A549 (cell line): Measurements from ENCODE around the gene LCP1. TPM values are rescaled to one million over a fixed set of nuclear protein-coding genes. Genes with fewer than 3 reads are reported as not detected.

Experiments used
- ATAC-seq, 2 experiments: fragments of 200-7000 bp in 1 of 2; fragments of >200 bp in 1 of 2; cut with Nextera tagmentation in 1 of 2; cut with Tn5 transposase in 1 of 2; 3 replicates each; pipeline versions ENCODE4 v1.8.0 to v1.9.1; 2018 to 2020; ENCODE audit warnings: mild to moderate bottlenecking in 1 of 2, moderate library complexity in 1 of 2
- CTCF ChIA-PET: fragments of 300-600 bp; sonication (Branson Sonifier 250); formaldehyde crosslinking; extraction: SDS; loops from one replicate; lab custom pipeline; 2021; ENCODE audit warnings: antibody characterized with exemption, inconsistent platforms; lab: Yijun Ruan, JAX
- POLR2A ChIA-PET: fragments of 350-600 bp; formaldehyde crosslinking; extraction: SDS; loops from one replicate; lab custom pipeline; 2021; ENCODE audit warnings: antibody characterized with exemption, inconsistent platforms; lab: Yijun Ruan, JAX
- DNase-seq, 2 experiments: peaks; one replicate each; pipeline versions ENCODE4 v3.0.0 to v3.0.0-alpha.2; 2011 to 2016; ENCODE audit warnings: low read depth in 1 of 2, low spot score in 1 of 2
- FAIRE-seq: peaks from 2 replicates; lab custom pipeline; 2011; peaks lifted over from hg19 to GRCh38; lab: Jason Lieb, UNC
- H3K27ac ChIP-seq, 2 experiments: fragments of >200 bp; sonication (Bioruptor Twin); formaldehyde crosslinking; 3 replicates each; pipeline ENCODE4 v1.5.1; 2016 to 2017
- H3K4me1 ChIP-seq: fragments of >200 bp; sonication (Bioruptor Twin); formaldehyde crosslinking; 3 replicates; pipeline ENCODE4 v1.6.1; 2016
- H3K4me2 ChIP-seq: fragments of >200 bp; sonication (Bioruptor Twin); formaldehyde crosslinking; 3 replicates; pipeline ENCODE4 v1.6.1; 2016
- H3K4me3 ChIP-seq: fragments of >200 bp; sonication (Bioruptor Twin); formaldehyde crosslinking; 3 replicates; pipeline ENCODE4 v1.5.1; 2016
- H3K9me3 ChIP-seq: fragments of >200 bp; sonication (Bioruptor Twin); formaldehyde crosslinking; 3 replicates; pipeline ENCODE4 v1.6.1; 2016
- CBX8 ChIP-seq: fragments of 200-600 bp; sonication (generic); IDR thresholded peaks from 2 replicates; pipeline ENCODE4 v1.6.1; 2016
- EP300 ChIP-seq, 2 experiments: fragments of >200 bp; sonication (Bioruptor Twin); formaldehyde crosslinking; IDR thresholded peaks; 2 replicates in 1 of 2; 3 replicates in 1 of 2; pipeline ENCODE4 v1.6.1; 2016 to 2017
- FOSB ChIP-seq: fragments of 250-450 bp; sonication (Bioruptor Pico); IDR thresholded peaks from 2 replicates; pipeline ENCODE4 v1.5.0; 2020; ENCODE audit warnings: mild to moderate bottlenecking, moderate library complexity
- FOXS1 ChIP-seq: fragments of 250-450 bp; sonication (Bioruptor Pico); IDR thresholded peaks from 2 replicates; pipeline ENCODE4 v1.5.0; 2020; ENCODE audit warnings: mild to moderate bottlenecking, moderate library complexity
- GATA3 ChIP-seq: IDR thresholded peaks from 2 replicates; pipeline ENCODE4 v1.6.1; 2012; ENCODE audit warnings: borderline replicate concordance
- HDAC2 ChIP-seq: fragments of 200-600 bp; sonication (generic); IDR thresholded peaks from 2 replicates; pipeline ENCODE4 v1.6.1; 2016
- MAFK ChIP-seq: fragments of 450-650 bp; IDR thresholded peaks from 2 replicates; pipeline ENCODE4 v1.6.1; 2014; ENCODE audit not compliant: partially characterized antibody
- MAZ ChIP-seq: fragments of 150-350 bp; IDR thresholded peaks from 2 replicates; pipeline ENCODE4 v1.6.1; 2014; ENCODE audit warnings: antibody characterized with exemption, low read depth, low read length, borderline replicate concordance
- NFE2L2 ChIP-seq: fragments of 150-350 bp; conservative IDR thresholded peaks from 2 replicates; pipeline ENCODE4 v1.6.1; 2014; ENCODE audit warnings: low read length
- NPAS2 ChIP-seq: fragments of 250-450 bp; sonication (Bioruptor Pico); IDR thresholded peaks from 2 replicates; pipeline ENCODE4 v1.8.0; 2022; ENCODE audit warnings: mild to moderate bottlenecking, moderate library complexity, borderline replicate concordance
- RNF2 ChIP-seq: fragments of 200-600 bp; sonication (generic); IDR thresholded peaks from 2 replicates; pipeline ENCODE4 v1.6.1; 2016; ENCODE audit warnings: low read depth, mild to moderate bottlenecking, antibody characterized with exemption, moderate library complexity, borderline replicate concordance
- TFCP2L1 ChIP-seq: fragments of 250-450 bp; sonication (Bioruptor Pico); IDR thresholded peaks from 2 replicates; pipeline ENCODE4 v1.5.0; 2021; ENCODE audit warnings: mild to moderate bottlenecking
- ZC3H11A ChIP-seq: fragments of 450-650 bp; IDR thresholded peaks from 2 replicates; pipeline ENCODE4 v1.6.1; 2014; ENCODE audit warnings: antibody characterized with exemption, mild to moderate bottlenecking
- ZNF302 ChIP-seq: fragments of 250-450 bp; sonication (Bioruptor Pico); IDR thresholded peaks from 2 replicates; pipeline ENCODE4 v1.9.0; 2021; ENCODE audit warnings: inconsistent platforms, mild to moderate bottlenecking, moderate library complexity
- ZSCAN20 ChIP-seq: fragments of 250-450 bp; sonication (Bioruptor Pico); IDR thresholded peaks from 2 replicates; pipeline ENCODE4 v1.8.0; 2022; ENCODE audit warnings: mild to moderate bottlenecking, moderate library complexity
- WGBS: methylation state at CpG from one replicate; pipeline ENCODE4 v1.1.6; 2017; ENCODE audit errors: missing lambda C conversion rate; 5-methylcytosine and 5-hydroxymethylcytosine counted together
- polyA plus RNA-seq, 4 experiments: library from polyadenylated mRNA; depleted of rRNA in 3 of 4; stranded (reverse); fragments of >200 nt; fragmentation: RNase III in 1 of 4; extraction: RNeasy Plus Mini Kit Qiagen cat#74134 plus additional on column Dnase treatment in 1 of 4; gene quantifications; 2 replicates in 3 of 4; 3 replicates in 1 of 4; pipeline ENCODE4 v1.2.3, GENCODE V29; 2011 to 2017
- TF ChIP-seq, protein P1 (sequence below): fragments of 250-450 bp; sonication (Bioruptor Pico); IDR thresholded peaks from 2 replicates; pipeline ENCODE4 v1.5.0; 2021; ENCODE audit warnings: mild to moderate bottlenecking, moderate library complexity, borderline replicate concordance
- TF ChIP-seq, protein P2 (sequence below): fragments of 150-350 bp; IDR thresholded peaks from 2 replicates; pipeline ENCODE4 v1.6.1; 2014; ENCODE audit warnings: low read depth, mild to moderate bottlenecking, low read length
- TF ChIP-seq, protein P3 (sequence below): IDR thresholded peaks from 2 replicates; pipeline ENCODE4 v1.6.1; 2012
- TF ChIP-seq, protein P4 (sequence below): fragments of >200 bp; sonication (Bioruptor Twin); formaldehyde crosslinking; IDR thresholded peaks from 2 replicates; pipeline ENCODE4 v1.6.1; 2016
- TF ChIP-seq, protein P5 (sequence below): fragments of >200 bp; sonication (Bioruptor Twin); formaldehyde crosslinking; IDR thresholded peaks from 3 replicates; pipeline ENCODE4 v1.5.1; 2016

The LCP1 gene
- polyA plus RNA-seq, 2 of the 4 experiments (the other 2 are of a cell fraction) = 0.09 to 0.19 TPM

DNA sequence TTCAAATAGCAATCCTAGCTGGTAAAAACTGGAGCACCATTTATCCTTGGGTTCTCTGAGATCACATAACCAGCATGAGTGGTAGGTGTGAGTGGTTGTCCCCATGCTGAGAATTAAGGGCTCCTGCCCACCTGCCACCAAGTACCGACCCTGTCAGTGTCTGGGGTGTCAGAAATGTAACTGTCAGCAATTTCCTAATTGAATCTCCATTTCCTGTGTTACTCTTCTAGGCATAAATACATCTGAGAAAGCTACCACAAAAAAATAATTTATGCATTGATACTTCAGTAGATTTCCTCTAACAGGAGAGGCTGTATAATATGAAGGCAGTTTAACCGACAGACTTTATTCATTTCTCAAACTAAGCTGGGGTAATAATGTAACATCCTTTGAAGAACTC is 102.2 kb downstream of the LCP1 start:
- no peak for FAIRE-seq
- POLR2A ChIA-PET = no interaction called here
- WGBS = 66% methylated on average over 2 of the region's 2 CpGs
- Histone ChIP-seq H3K4me2 (no peak overlapping the region), H3K4me1 (no peaks in the 10 kb centered on the region), H3K9me3 (no peaks in the 10 kb centered on the region), H3K4me3 (no peak overlapping the region), H3K27ac (no peak overlapping the region)
- CTCF ChIA-PET = no interaction called here
- TF ChIP-seq ZSCAN20 (CRISPR knock-in tag) (no peak), ZNF302 (no peak), RNF2 (no peak), MAFK (peak; percentile 60)
- no peak for DNase-seq
- no peak for ATAC-seq

DNA sequence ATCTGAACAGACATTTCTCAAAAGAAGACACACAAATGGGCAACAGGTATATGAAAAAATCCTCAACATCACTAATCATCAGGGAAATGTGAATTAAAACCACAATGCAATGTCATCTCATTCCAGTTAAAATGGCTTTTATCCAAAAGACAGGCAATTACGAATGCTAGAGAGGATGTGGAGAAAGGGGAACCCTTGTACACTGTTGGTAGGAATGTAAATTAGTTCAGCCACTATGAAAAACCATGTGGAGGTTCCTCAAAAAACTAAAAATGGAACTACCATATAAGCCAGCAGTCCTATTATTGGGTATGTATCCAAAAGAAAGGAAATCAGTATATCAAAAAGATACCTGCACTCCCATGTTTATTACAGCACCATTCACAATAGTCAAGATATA is 104.7 kb downstream of the LCP1 start:
- no peak overlapping the region for H3K4me3 ChIP-seq
- no peak overlapping the region for H3K4me2 ChIP-seq
- ChIA-PET POLR2A (no interaction called here), CTCF (no interaction called here)
- no peaks in the 10 kb centered on the region for H3K4me1 ChIP-seq
- no peak for FAIRE-seq
- no peak for TF ChIP-seq FOXS1 (CRISPR knock-in tag)
- TF ChIP-seq, protein P1, sequence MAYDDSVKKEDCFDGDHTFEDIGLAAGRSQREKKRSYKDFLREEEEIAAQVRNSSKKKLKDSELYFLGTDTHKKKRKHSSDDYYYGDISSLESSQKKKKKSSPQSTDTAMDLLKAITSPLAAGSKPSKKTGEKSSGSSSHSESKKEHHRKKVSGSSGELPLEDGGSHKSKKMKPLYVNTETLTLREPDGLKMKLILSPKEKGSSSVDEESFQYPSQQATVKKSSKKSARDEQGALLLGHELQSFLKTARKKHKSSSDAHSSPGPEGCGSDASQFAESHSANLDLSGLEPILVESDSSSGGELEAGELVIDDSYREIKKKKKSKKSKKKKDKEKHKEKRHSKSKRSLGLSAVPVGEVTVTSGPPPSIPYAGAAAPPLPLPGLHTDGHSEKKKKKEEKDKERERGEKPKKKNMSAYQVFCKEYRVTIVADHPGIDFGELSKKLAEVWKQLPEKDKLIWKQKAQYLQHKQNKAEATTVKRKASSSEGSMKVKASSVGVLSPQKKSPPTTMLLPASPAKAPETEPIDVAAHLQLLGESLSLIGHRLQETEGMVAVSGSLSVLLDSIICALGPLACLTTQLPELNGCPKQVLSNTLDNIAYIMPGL = no peak
- no peak for TF ChIP-seq HDAC2
- TF ChIP-seq CBX8 = no peak
- TF ChIP-seq TFCP2L1 (CRISPR knock-in tag) = no peak
- no peak for TF ChIP-seq EP300 (IDR thresholded peaks at IDR 0.05)
- DNase-seq = no peak
- no peaks in the 10 kb centered on the region for H3K9me3 ChIP-seq
- ATAC-seq = no peak
- H3K27ac ChIP-seq = no peak overlapping the region
- WGBS = 75% methylated on average over 1 of the region's 1 CpG

DNA sequence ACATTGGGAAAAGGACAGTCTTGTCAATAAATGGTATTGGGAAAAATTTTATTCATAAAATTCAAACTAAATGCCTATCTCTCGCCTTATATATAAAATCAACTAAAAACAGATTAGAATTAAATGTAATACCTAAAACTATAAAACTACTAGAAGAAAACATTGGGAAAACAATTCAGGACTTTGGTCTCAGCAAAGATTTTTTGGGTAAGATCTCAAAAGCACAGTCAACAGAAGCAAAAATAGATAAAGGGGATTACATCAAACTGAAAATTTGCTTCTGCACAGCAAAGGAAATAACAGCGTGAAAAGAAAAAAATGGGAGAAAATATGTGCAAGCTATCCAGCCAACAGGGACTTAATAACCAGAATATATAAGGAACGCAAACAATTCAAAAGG is 105.2 kb downstream of the LCP1 start:
- CTCF ChIA-PET = no interaction called here
- Histone ChIP-seq H3K9me3 (no peaks in the 10 kb centered on the region), H3K4me2 (no peak overlapping the region), H3K27ac (no peak overlapping the region), H3K4me3 (no peak overlapping the region), H3K4me1 (no peaks in the 10 kb centered on the region)
- POLR2A ChIA-PET = no interaction called here
- DNase-seq (no peak), FAIRE-seq (no peak), ATAC-seq (no peak)
- TF ChIP-seq MAFK (no peak), MAZ (no peak), ZC3H11A (no peak), NPAS2 (CRISPR knock-in tag) (no peak), FOSB (CRISPR knock-in tag) (no peak), ZNF302 (no peak), RNF2 (no peak), CBX8 (no peak), NFE2L2 (no peak), GATA3 (no peak)
- TF ChIP-seq, protein P2, sequence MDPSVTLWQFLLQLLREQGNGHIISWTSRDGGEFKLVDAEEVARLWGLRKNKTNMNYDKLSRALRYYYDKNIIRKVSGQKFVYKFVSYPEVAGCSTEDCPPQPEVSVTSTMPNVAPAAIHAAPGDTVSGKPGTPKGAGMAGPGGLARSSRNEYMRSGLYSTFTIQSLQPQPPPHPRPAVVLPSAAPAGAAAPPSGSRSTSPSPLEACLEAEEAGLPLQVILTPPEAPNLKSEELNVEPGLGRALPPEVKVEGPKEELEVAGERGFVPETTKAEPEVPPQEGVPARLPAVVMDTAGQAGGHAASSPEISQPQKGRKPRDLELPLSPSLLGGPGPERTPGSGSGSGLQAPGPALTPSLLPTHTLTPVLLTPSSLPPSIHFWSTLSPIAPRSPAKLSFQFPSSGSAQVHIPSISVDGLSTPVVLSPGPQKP = no peak
- TF ChIP-seq, protein P1 = no peak
- TF ChIP-seq, protein P3, sequence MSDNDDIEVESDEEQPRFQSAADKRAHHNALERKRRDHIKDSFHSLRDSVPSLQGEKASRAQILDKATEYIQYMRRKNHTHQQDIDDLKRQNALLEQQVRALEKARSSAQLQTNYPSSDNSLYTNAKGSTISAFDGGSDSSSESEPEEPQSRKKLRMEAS = no peak
- TF ChIP-seq, protein P4, sequence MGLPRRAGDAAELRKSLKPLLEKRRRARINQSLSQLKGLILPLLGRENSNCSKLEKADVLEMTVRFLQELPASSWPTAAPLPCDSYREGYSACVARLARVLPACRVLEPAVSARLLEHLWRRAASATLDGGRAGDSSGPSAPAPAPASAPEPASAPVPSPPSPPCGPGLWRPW = no peak
- TF ChIP-seq, protein P5, sequence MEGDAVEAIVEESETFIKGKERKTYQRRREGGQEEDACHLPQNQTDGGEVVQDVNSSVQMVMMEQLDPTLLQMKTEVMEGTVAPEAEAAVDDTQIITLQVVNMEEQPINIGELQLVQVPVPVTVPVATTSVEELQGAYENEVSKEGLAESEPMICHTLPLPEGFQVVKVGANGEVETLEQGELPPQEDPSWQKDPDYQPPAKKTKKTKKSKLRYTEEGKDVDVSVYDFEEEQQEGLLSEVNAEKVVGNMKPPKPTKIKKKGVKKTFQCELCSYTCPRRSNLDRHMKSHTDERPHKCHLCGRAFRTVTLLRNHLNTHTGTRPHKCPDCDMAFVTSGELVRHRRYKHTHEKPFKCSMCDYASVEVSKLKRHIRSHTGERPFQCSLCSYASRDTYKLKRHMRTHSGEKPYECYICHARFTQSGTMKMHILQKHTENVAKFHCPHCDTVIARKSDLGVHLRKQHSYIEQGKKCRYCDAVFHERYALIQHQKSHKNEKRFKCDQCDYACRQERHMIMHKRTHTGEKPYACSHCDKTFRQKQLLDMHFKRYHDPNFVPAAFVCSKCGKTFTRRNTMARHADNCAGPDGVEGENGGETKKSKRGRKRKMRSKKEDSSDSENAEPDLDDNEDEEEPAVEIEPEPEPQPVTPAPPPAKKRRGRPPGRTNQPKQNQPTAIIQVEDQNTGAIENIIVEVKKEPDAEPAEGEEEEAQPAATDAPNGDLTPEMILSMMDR = no peak
- WGBS = 74% methylated on average over 3 of the region's 3 CpGs
